HCT116 (cell line): Measurements from ENCODE around the gene KLHL40. TPM values are rescaled to one million over a fixed set of nuclear protein-coding genes. Genes with fewer than 3 reads are reported as not detected.

Experiments
- ELF1 ChIP-seq: IDR thresholded peaks from 2 replicates; pipeline ENCODE4 v1.6.1; 2012; ENCODE audit warnings: low read depth, borderline replicate concordance
- EZH2 ChIP-seq: fragments of 200-600 bp; sonication (generic); IDR thresholded peaks from 2 replicates; pipeline ENCODE4 v1.6.1; 2017; ENCODE audit warnings: antibody characterized with exemption, mixed run types
- EZH2phosphoT487 ChIP-seq: fragments of 200-600 bp; IDR thresholded peaks from 2 replicates; pipeline ENCODE4 v1.6.1; 2018; ENCODE audit warnings: antibody characterized with exemption, borderline replicate concordance
- POLR2A ChIP-seq: IDR thresholded peaks from 2 replicates; pipeline ENCODE4 v1.7.0; 2011; ENCODE audit warnings: borderline replicate concordance; ENCODE audit not compliant: insufficient read depth, insufficient read length; ENCODE audit errors: extremely low read depth
- SIN3A ChIP-seq: IDR thresholded peaks from 2 replicates; pipeline ENCODE4 v1.6.1; 2012; ENCODE audit warnings: low read depth
- SP1 ChIP-seq: IDR thresholded peaks from 2 replicates; pipeline ENCODE4 v1.6.1; 2012; ENCODE audit warnings: low read depth
- TCF7L2 ChIP-seq: IDR thresholded peaks from 2 replicates; pipeline ENCODE4 v1.7.0; 2011; ENCODE audit warnings: borderline replicate concordance, inconsistent platforms; ENCODE audit not compliant: insufficient read depth, insufficient read length; ENCODE audit errors: extremely low read depth
- ZFX ChIP-seq: fragments of 450-650 bp; IDR thresholded peaks from 2 replicates; pipeline ENCODE4 v1.6.1; 2017
- total RNA-seq: library from RNA; stranded (reverse); gene quantifications from one replicate; pipeline ENCODE4 v1.2.1, GENCODE V29; 2021; ENCODE audit not compliant: unreplicated experiment
- TF ChIP-seq, protein P1 (sequence below): IDR thresholded peaks from 2 replicates; pipeline ENCODE4 v1.6.1; 2012; ENCODE audit warnings: low read depth

Gene KLHL40
- total RNA-seq, 1 experiment from 2014 or later: not detected

DNA sequence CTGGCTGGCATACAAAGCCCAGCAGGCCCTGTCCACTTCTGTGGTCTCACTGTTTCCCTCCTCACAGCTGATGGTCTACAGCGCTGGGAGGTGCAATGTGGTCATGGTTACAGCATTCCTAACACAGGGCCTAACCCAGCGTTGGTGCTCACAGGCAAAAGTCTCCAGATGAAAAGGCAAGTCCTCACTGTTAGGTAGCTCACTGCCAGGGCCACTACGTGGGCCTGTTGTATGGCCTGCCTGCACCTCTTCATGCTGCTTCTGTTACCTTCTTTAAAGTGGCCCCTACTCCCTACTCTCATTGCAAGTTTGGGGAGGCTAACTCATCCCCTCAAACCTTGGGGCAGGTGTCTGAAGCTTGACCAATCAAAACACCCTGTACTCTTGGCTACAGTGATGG is 56.5 kb downstream of the KLHL40 start (continued):
- TF ChIP-seq, protein P1, sequence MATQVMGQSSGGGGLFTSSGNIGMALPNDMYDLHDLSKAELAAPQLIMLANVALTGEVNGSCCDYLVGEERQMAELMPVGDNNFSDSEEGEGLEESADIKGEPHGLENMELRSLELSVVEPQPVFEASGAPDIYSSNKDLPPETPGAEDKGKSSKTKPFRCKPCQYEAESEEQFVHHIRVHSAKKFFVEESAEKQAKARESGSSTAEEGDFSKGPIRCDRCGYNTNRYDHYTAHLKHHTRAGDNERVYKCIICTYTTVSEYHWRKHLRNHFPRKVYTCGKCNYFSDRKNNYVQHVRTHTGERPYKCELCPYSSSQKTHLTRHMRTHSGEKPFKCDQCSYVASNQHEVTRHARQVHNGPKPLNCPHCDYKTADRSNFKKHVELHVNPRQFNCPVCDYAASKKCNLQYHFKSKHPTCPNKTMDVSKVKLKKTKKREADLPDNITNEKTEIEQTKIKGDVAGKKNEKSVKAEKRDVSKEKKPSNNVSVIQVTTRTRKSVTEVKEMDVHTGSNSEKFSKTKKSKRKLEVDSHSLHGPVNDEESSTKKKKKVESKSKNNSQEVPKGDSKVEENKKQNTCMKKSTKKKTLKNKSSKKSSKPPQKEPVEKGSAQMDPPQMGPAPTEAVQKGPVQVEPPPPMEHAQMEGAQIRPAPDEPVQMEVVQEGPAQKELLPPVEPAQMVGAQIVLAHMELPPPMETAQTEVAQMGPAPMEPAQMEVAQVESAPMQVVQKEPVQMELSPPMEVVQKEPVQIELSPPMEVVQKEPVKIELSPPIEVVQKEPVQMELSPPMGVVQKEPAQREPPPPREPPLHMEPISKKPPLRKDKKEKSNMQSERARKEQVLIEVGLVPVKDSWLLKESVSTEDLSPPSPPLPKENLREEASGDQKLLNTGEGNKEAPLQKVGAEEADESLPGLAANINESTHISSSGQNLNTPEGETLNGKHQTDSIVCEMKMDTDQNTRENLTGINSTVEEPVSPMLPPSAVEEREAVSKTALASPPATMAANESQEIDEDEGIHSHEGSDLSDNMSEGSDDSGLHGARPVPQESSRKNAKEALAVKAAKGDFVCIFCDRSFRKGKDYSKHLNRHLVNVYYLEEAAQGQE: no peak
- no peak for TF ChIP-seq ZFX
- no peak for TF ChIP-seq POLR2A
- TF ChIP-seq EZH2: no peak
- TF ChIP-seq EZH2phosphoT487: no peak
- TF ChIP-seq SIN3A: no peak
- no peak for TF ChIP-seq ELF1
- no peak for TF ChIP-seq SP1
- no peak for TF ChIP-seq TCF7L2

Other genes starting within 250 kb of the KLHL40 start
- 9.6 TPM for gene VIPR1, start 182.9 kb upstream of the KLHL40 start, total RNA-seq
- gene SEC22C, start 103.6 kb upstream of the KLHL40 start, total RNA-seq: 43.4 TPM
- 33.0 TPM for gene SS18L2, start 94.7 kb upstream of the KLHL40 start, total RNA-seq
- 59.7 TPM for gene NKTR, start 84.9 kb upstream of the KLHL40 start, total RNA-seq
- 6.3 TPM for gene ZBTB47, start 31.8 kb upstream of the KLHL40 start, total RNA-seq
- gene HHATL, start 17.3 kb downstream of the KLHL40 start, total RNA-seq: 0.52 TPM
- 2.3 TPM for gene CCDC13, start 87.7 kb downstream of the KLHL40 start, total RNA-seq
- gene HIGD1A, start 119.0 kb downstream of the KLHL40 start, total RNA-seq: 71.2 TPM
- 0.76 TPM for gene ACKR2, start 123.9 kb downstream of the KLHL40 start, total RNA-seq
- gene CYP8B1, start 190.3 kb downstream of the KLHL40 start, total RNA-seq: 0.12 TPM
- not detected for gene ZNF662, start 220.6 kb downstream of the KLHL40 start, total RNA-seq